D721Med (cell line): ENCODE results near the gene DCHS2.

Source experiments
- DNase-seq: peaks from one replicate; pipeline ENCODE4 v3.0.0; 2011; ENCODE audit warnings: low spot score; ENCODE audit not compliant: insufficient read length
- FAIRE-seq: peaks from 2 replicates; lab custom pipeline; 2011; peaks lifted over from hg19 to GRCh38; lab: Jason Lieb, UNC
- CTCF ChIP-seq: IDR thresholded peaks from 2 replicates; pipeline ENCODE4 v1.5.1; 2012; ENCODE audit warnings: mild to moderate bottlenecking, control low read depth; ENCODE audit not compliant: insufficient read depth; ENCODE audit errors: missing control alignments

The DCHS2 gene

DNA sequence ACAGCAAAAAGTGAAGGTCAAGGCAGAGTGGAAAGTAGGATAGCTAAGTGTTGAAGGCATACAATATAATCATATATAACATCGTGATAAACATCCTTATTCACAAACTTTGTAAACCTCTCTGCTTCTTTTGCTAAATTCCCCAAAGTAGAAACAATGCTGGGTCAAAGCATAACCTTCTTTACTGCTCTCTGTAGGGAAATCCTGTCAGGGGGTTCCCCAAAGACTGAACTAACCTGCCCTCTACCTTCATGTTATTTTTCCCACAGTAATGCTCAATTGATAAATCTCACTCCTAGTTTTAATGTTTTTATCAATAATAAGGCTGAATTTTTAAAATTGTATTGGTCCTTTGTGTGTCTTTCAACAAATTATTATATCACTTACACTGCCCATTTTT lies 55.7 kb downstream of the DCHS2 start:
- no peak for TF ChIP-seq CTCF
- FAIRE-seq (no peak), DNase-seq (no peak)

GRCh38 chr4:154433543-154433942 lies 58.1 kb downstream of the DCHS2 start:
- FAIRE-seq (no peak), DNase-seq (no peak)
- no peak for TF ChIP-seq CTCF

DNA sequence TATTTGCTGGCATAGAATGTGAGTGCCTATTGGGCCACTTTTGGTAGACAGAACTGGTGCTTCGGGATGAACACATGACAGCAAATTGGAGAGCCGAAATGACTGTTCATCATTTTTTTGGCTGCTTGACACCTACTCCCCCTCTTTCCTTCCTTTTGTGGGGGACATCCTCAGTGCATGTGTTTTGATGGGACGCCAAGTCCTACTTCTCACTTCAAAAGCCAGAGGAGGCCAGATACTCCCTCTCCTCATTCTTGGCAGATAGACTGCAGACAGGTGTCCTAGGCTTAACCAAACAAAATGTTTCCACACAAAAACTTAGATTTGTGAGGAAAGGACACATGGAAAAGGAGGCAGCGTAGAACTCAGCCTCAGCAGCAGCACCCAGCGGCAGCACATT lies 62.4 kb downstream of the DCHS2 start:
- DNase-seq (no peak), FAIRE-seq (no peak)
- TF ChIP-seq CTCF = no peak

GRCh38 chr4:154427149-154427548 lies 64.5 kb downstream of the DCHS2 start:
- no peak for TF ChIP-seq CTCF
- DNase-seq (no peak), FAIRE-seq (no peak)

DNA sequence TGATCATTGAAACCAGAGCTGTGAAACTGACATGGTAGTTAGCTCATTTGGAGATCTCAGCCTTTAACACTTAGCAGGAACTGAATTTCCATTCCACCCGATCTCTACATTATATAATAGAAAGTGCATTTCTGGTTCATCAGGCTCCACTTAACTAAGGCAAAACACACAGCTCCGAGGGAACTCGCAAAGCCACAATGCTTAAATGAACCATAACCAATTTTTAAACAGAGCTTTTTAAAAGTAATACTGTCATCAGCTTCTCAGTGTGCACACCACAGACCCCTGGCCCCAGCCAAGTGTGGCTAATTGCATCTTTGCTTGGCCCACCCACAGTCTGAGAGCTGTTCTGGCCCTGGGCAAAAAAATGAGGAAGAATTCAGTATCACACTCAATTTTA lies 66.1 kb downstream of the DCHS2 start:
- no peak for TF ChIP-seq CTCF
- DNase-seq = no peak
- no peak for FAIRE-seq

- DNase-seq = no peak
- no peak for TF ChIP-seq CTCF
- no peak for FAIRE-seq
These were observed 66.7 kb downstream of the DCHS2 start for GRCh38 chr4:154424810-154425484.

GRCh38 chr4:154422152-154422551 lies 69.4 kb downstream of the DCHS2 start:
- TF ChIP-seq CTCF = no peak
- DNase-seq (no peak), FAIRE-seq (no peak)
